MG63 (cell line): ENCODE results near the gene ACTG2. TPM values are rescaled to one million over a fixed set of nuclear protein-coding genes. Genes with fewer than 3 reads are reported as not detected.

ENCODE experiments used
- DNase-seq: peaks from one replicate; pipeline ENCODE4 v3.0.0-alpha.2; 2020
- H3K27me3 ChIP-seq: fragments of 250-450 bp; sonication (Bioruptor Pico); 2 replicates; pipeline ENCODE4 v1.5.1; 2020; ENCODE audit warnings: mild to moderate bottlenecking, moderate library complexity
- H3K36me3 ChIP-seq: fragments of 250-450 bp; sonication (Bioruptor Pico); 2 replicates; pipeline ENCODE4 v1.5.1; 2020; ENCODE audit warnings: mild to moderate bottlenecking, moderate library complexity
- H3K4me3 ChIP-seq: fragments of 250-450 bp; sonication (Bioruptor Pico); 2 replicates; pipeline ENCODE4 v1.5.1; 2020; ENCODE audit warnings: mild to moderate bottlenecking, moderate library complexity
- H3K9me3 ChIP-seq: fragments of 250-450 bp; sonication (Bioruptor Pico); 2 replicates; pipeline ENCODE4 v1.5.1; 2020; ENCODE audit warnings: mild to moderate bottlenecking, moderate library complexity
- total RNA-seq: library from RNA; depleted of rRNA; stranded (reverse); fragments of >200 nt; shearing (Covaris generic); gene quantifications from 2 replicates; pipeline ENCODE4 v1.2.3, GENCODE V29; 2014; ENCODE audit warnings: low replicate concordance; rRNA removed

Gene ACTG2
- total RNA-seq, 1 experiment from 2014 or later, result not detected

DNA sequence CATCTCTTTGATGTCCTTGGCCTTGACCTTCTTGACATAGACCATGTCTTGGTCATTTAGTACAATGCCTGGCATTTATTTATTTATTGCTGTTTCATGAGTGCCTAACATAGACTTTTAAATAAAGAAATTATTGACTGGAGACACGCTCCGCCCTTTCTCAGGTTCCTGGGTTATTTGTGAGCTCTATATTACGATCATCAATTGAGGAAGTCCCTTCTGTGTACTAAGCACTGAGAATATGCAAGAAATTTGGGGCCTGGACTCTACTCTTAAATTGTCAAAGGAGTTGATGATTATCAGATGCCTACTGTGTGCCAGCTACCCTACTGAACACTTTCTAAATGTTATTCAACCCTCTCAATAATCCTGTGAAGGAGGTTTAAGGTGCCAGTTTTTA lies 72.2 kb downstream of the ACTG2 start:
- H3K36me3 ChIP-seq, result 0 out of 2 replicates have a peak, but pooled peaks cover 3% of the 10 kb centered on the region
- no peak overlapping the region for H3K4me3 ChIP-seq
- no peaks in the 10 kb centered on the region for H3K27me3 ChIP-seq
- DNase-seq, result no peak
- H3K9me3 ChIP-seq, result no peaks in the 10 kb centered on the region

DNA sequence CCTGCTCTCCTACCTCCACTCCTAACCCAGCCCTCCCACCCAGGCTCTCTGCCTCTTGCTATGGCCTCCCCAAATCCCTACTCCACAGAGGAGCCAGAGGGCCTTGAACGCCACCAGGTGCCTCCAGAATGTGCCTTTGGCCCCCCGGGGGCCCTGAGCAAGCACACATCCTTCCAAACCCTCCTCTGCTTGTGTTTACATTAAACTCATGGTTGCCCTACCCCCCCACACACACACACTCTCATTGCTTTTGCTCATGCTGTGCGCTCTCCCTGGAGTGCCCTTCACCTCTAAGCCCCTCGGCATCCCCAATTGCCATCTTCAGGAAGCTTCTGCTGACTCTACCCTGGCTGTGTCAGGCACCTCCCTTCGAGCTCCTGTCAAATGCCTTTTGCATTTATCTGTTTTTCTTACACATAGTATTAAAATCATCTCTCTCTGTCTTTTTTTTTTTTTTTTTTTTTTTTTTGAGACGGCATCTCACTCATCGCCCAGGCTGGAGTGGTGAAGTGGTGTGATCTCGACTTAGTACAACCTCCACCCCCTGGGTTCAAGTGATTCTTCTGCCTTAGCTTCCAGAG lies 75.6 kb downstream of the ACTG2 start:
- DNase-seq, result no peak
- Histone ChIP-seq H3K27me3 (no peaks in the 10 kb centered on the region), H3K4me3 (no peak overlapping the region)

DNA sequence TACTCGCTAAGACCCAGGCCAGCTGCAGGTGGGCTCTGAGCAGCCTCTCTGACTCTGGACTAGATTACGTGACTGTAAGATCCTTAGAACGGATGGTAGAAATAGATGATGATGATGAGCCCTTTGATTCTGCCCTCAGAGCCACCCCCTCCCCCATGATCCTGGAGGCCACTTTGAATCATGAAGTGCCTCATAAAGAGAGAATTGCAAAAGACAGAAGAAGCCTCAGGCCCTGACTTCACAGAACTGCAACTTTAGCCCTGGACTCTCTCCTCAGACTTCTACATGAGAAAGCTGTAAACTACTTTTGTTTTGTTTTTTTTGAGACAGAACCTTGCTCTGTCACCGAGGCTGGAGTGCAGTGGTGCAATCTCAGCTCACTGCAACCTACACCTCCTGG lies 76.5 kb downstream of the ACTG2 start:
- H3K4me3 ChIP-seq, result no peak overlapping the region
- DNase-seq, result no peak
- no peaks in the 10 kb centered on the region for H3K27me3 ChIP-seq
- H3K9me3 ChIP-seq, result no peaks in the 10 kb centered on the region
- no peaks in the 10 kb centered on the region for H3K36me3 ChIP-seq

More for the DNA sequence above, 75.6 kb downstream of the ACTG2 start:
- no peaks in the 10 kb centered on the region for H3K36me3 ChIP-seq
- H3K9me3 ChIP-seq, result no peaks in the 10 kb centered on the region

Other genes with a start within 250 kb of the ACTG2 start
- 48.1 and 60.8 TPM in 2 replicates for gene TPRKB, start 155.7 kb upstream of the ACTG2 start, total RNA-seq
- gene DUSP11, start 112.9 kb upstream of the ACTG2 start, total RNA-seq, result 13.0 and 26.1 TPM in 2 replicates
- gene C2orf78, start 108.8 kb upstream of the ACTG2 start, total RNA-seq, result not detected in 2 replicates
- gene STAMBP, start 64.0 kb upstream of the ACTG2 start, total RNA-seq, result 36.0 and 43.1 TPM in 2 replicates
- 28.4 and 51.8 TPM in 2 replicates for gene DGUOK, start 33.9 kb downstream of the ACTG2 start, total RNA-seq
- gene TET3, start 91.9 kb downstream of the ACTG2 start, total RNA-seq, result 1.6 and 2.1 TPM in 2 replicates